Measurements from ENCODE around the gene ARHGAP6.
"Not testable (repeated sequence)": the region's sequence is repeated elsewhere in the genome, so short reads cannot be mapped to it uniquely, and the experiment has no call there.

The ARHGAP6 gene

GRCh38 chrX:11235377-11235776 is 430.3 kb downstream of the ARHGAP6 start:
- DNase-seq (ENCODE audit: low read depth, low spot score): not testable (repeated sequence)

- DNase-seq (ENCODE audit: low read depth, low spot score): no peak
These were observed 450.4 kb downstream of the ARHGAP6 start for GRCh38 chrX:11215191-11215921.

GRCh38 chrX:11214346-11215190 is 451.2 kb downstream of the ARHGAP6 start:
- no peak for DNase-seq (ENCODE audit: low read depth, low spot score)

GRCh38 chrX:11212741-11213140 is 453.0 kb downstream of the ARHGAP6 start:
- no peak for DNase-seq (ENCODE audit: low read depth, low spot score)

- DNase-seq (ENCODE audit: low read depth, low spot score): no peak
These were observed 455.3 kb downstream of the ARHGAP6 start for GRCh38 chrX:11210415-11210801.

GRCh38 chrX:11209798-11210414 is 455.8 kb downstream of the ARHGAP6 start:
- no peak for DNase-seq (ENCODE audit: low read depth, low spot score)

- no peak for DNase-seq (ENCODE audit: low read depth, low spot score)
These were observed 459.0 kb downstream of the ARHGAP6 start for GRCh38 chrX:11206716-11207115.

GRCh38 chrX:11205796-11206195 is 459.9 kb downstream of the ARHGAP6 start:
- DNase-seq (ENCODE audit: low read depth, low spot score): no peak

GRCh38 chrX:11197671-11198070 is 468.0 kb downstream of the ARHGAP6 start:
- DNase-seq (ENCODE audit: low read depth, low spot score): no peak

GRCh38 chrX:11196476-11196875 is 469.2 kb downstream of the ARHGAP6 start:
- no peak for DNase-seq (ENCODE audit: low read depth, low spot score)

GRCh38 chrX:11193035-11193469 is 472.7 kb downstream of the ARHGAP6 start:
- DNase-seq (ENCODE audit: low read depth, low spot score): no peak

- DNase-seq (ENCODE audit: low read depth, low spot score): no peak
These were observed 474.8 kb downstream of the ARHGAP6 start for GRCh38 chrX:11190745-11191510.

GRCh38 chrX:11189097-11189496 is 476.6 kb downstream of the ARHGAP6 start:
- no peak for DNase-seq (ENCODE audit: low read depth, low spot score)

- no peak for DNase-seq (ENCODE audit: low read depth, low spot score)
These were observed 477.1 kb downstream of the ARHGAP6 start for GRCh38 chrX:11188664-11189063.

GRCh38 chrX:11187001-11187400 is 478.7 kb downstream of the ARHGAP6 start:
- no peak for DNase-seq (ENCODE audit: low read depth, low spot score)

- DNase-seq (ENCODE audit: low read depth, low spot score): no peak
These were observed 479.9 kb downstream of the ARHGAP6 start for GRCh38 chrX:11185861-11186260.

GRCh38 chrX:11180571-11180970 is 485.1 kb downstream of the ARHGAP6 start:
- DNase-seq (ENCODE audit: low read depth, low spot score): no peak

- DNase-seq (ENCODE audit: low read depth, low spot score): no peak
These were observed 493.3 kb downstream of the ARHGAP6 start for GRCh38 chrX:11172415-11172814.

- DNase-seq (ENCODE audit: low read depth, low spot score): no peak
These were observed 493.8 kb downstream of the ARHGAP6 start for GRCh38 chrX:11171956-11172355.

GRCh38 chrX:11164433-11164832 is 501.3 kb downstream of the ARHGAP6 start:
- DNase-seq (ENCODE audit: low read depth, low spot score): no peak

- DNase-seq (ENCODE audit: low read depth, low spot score): no peak
These were observed 506.6 kb downstream of the ARHGAP6 start for GRCh38 chrX:11159149-11159548.
